HG03139 (cell line): ENCODE results near the gene NOL4L.

Experiments used
- ATAC-seq: cut with Tn5 transposase; IDR thresholded peaks from one replicate; pipeline ENCODE4 v1.9.1; 2021; ENCODE audit not compliant: unreplicated experiment

Gene NOL4L

DNA sequence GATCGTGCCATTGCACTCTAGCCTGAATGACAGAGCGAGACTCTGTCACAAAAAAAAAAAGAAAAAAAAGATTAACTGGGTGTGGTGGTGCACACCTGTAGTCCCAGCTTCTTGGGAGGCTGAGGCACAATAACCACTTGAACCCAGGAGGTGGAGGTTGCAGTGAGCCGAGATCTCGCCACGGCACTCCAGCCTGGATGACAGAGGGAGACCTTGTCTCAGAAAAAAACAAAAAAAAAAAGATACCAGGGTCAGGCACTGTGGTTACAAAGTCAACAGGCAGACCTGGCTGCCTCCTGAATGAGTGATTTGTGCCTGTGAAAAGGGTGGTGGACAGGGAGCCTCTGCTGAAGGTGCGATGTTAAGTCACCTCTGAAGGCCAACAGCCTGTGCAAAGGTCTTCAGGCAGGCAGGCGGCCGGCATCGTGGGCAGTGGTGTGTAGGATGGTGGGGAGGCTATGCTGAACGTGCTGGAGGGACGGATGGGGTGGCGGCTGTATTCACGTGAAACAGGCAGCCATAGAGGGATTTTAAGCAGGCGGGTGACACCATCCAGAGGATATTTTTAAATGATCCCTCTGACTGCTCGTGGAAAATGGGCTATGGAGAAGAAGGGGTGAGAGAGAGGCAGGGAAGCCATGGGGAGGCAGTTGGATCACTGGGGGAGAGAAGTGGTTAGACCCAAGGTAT lies 41.4 kb downstream of the NOL4L start:
- no peak for ATAC-seq

DNA sequence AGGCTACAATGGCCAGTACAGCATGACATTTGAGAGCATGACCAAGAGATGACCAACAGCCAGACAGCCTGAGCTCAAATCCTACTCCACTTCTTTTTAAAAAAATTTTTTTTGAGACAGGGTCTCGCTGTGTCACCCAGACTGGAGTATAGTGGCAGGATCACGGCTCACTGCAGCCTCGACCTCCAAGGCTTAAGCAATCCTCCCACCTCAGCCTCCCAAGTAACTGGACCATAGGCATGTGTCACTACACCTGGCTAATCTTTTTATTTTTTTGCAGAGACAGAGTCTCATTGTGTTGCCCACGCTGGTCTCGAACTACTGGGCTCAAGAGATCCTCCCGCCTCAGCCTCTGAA lies 42.9 kb downstream of the NOL4L start:
- no peak for ATAC-seq

DNA sequence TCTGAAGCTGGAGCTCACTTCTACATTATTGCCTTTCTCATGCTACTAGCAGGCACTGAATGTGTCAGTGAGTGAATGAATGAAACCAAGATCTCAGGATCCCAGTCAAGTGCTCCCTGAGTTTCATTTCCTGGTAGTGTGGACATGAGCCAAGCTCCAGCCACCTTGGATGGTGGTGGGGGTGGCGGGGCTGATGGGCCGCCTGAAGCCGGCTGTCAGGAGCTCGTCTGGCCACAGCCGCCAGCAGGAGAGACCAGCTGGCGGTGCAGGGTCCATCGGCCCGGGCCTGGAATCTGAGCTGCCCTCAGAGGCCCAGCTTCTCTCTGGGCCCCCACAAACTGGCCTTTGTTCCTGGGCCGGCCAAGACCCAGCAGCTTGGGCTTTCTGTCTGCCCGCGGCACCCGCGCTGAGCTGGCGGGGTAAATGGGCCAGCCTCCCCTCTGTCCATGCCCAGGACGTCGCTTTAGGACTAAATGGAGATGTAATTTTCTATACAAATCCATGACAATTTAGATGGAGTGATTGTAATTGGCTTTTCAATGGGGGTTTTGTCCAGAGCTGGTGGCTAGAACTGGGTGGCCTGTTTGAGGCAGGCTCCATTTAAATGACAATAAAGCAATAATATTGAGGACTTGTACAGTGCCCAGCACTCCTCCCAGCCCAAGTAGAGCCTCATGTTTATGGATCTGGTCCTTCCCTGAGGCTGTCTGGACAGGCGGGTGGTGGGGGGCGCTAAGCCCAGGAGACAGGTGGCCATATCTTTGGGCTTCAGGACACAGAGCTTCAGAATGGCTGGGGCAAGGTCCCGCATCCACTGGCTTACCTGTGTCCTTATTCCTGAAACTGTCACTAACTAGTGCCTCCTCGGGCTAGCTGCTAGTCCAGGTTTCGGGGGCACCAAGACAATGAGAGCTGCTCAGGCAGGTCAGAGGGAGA lies 43.5 kb downstream of the NOL4L start:
- no peak for ATAC-seq

DNA sequence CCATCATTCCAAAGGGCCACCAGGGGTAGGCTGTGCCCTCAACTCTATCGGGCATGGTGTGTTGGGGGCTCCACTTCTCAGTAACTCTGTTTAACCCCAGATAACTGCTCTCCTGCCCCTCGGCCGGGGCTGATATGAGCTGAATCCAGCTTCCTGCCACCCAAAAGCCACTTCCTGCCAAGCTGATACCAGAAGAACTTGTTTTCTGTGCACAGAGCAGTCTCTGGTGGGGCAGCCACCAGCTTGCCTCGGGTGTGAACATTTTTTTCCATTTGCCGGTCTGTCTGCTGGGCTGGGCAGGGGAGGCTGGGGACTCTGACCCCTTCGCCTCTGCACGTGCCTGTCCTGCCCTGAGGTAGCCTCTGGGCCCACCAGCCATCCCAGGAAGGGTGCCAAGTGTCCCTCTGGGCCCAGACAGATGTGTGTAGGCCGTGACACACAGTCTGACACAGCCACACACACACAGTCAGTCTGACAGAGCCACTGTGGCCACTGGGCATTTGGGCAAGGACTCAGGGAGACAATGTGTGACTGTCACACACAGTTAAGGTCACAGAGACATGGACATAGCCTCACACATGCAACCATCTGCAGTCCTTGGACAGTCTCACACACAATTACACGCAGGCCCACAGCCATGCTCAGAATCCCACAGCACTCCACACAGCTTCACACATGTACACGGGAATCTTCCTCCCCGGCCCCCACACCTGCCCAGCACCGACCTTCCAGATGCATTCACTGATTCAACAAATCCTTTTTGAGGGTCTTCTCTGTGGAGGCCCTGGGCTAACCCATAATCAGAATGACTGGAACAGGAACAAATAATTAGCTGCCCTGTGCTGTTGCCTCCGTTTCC lies 45.1 kb downstream of the NOL4L start:
- no peak for ATAC-seq

DNA sequence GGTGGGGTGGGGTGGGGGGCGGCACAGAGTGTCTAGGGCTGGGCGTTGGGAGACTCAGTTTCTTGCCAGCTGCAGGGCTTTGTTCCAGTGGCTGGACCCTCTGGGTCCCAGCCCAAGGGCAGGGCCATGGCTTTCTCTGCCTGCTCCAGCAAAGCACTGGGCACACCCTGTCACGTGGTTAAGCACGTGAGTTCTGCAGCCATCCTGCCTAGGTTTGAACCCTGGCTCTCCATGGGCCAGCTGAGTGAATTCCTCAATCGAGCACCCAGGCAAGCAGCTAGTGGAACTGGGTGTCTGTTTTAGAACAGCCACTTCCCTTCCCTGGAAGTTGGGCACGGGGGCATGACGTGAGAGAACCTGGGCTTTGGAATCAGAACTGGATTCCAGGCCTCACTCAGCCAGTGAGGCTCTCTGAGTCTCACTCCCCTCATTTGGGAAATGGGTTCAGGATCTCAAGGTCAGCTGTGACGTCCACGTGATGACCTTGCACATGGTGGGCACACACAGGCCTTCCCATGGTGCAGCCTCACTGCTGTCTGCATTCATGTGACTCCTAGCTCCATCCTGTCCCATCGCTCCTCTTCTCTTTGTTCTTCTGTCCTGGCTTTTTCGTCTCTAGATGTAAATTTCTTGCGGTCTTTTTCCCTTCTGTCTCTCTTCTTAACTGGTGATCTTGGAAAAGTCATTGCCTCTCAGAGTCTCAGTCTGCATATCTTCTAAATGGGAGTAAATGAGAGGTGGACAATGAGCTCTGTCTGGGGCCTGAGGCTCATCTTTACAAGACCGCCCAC lies 45.9 kb downstream of the NOL4L start:
- ATAC-seq = no peak

DNA sequence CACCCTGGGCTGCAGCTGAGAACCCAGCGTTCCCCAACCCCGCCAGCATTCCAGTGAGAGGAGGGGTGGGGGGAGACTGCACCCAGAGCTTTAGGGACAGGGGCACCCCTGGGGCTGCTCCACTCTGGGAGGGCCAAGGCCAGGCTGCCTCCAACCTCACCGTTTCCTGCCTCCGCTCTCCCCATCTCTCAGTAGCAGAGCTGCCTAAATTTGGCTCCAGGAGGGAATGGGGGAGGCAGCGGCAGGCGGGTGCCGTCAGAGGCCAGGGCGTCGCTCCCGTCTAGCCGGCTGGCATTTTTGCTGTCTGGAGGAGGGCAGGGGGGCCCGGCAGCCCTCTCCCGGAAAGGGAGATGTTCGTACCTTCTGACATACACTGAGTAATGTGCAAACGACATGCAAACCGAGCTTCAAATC lies 46.6 kb downstream of the NOL4L start:
- ATAC-seq = no peak

DNA sequence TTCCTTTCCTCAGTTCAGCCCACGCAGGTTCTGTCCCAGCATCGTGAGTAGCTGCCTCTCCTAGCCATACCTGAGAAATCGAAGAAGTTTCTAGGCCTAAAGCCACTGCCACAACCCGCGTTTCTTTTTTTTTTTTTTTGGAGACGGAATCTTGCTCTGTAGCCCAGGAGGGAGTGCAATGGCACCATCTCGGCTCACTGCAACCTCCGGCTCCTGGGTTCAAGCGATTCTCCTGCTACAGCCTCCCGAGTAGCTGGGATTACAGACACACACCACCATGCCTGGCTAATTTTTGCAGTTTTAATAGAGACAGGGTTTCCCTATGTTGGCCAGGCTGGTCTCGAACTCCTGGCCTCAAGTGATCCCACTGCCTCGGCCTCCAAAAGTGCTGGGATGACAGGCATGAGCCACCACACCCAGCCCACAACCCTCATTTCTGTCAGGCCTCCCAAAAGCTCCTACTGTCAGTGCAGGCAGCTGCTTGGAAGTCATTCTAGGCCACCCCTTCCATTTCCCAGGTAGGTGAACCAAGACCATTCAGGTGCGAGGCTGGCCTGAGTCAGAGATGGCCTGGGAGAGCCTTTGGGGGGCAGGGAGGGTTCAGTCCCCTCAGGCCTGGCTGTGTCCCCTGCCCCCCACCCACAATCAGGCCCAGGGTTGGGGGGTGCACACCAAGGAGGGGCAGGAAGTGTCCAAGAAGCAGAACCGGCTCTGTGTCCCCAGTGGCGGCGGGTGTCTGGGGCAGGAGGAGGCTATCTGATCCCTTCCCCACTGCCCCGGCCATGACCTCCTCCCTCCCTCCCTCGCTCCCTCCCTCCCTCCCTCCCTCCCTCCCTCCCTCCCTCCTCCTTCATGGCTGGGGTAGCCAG lies 47.2 kb downstream of the NOL4L start:
- ATAC-seq = no peak

DNA sequence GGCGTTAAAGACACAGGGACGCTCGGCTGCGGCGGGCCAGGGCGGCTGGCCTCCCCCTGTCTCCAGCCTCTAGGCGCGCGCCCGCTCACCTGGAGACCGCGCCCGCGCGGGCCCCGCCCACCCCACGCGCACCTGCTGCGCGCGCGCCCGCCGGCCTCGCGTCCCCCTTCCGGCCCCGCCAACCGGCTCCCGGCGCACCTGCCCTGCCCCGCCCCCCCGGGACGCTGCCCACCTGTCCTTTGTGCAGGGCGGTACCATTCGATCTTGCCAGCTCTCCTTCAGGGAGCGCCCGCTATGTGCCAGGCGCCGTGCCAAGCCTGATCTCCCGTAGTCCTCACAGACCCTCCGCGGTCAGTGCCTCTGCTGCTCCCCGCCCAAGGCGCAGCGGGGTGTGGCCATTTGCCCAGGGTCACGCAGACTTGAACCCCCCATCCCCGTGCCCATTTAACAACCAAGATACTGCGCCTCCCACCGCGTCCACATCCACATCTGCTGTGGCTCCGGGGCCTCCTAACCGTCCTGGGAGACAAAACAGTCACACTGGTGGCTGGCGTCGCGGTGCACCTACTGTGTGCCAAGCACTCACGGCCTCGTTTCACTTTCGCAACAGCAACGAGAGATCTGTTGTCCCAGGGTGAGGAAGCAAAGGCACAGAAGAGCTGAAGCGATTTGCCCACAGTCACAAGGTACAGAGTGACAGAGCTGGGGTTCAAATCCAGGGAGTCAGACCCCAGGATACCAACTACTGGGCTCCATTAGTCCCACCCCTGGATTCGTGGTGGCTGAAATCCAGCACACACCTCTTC lies 48.1 kb downstream of the NOL4L start:
- peak; percentile 11 for ATAC-seq

DNA sequence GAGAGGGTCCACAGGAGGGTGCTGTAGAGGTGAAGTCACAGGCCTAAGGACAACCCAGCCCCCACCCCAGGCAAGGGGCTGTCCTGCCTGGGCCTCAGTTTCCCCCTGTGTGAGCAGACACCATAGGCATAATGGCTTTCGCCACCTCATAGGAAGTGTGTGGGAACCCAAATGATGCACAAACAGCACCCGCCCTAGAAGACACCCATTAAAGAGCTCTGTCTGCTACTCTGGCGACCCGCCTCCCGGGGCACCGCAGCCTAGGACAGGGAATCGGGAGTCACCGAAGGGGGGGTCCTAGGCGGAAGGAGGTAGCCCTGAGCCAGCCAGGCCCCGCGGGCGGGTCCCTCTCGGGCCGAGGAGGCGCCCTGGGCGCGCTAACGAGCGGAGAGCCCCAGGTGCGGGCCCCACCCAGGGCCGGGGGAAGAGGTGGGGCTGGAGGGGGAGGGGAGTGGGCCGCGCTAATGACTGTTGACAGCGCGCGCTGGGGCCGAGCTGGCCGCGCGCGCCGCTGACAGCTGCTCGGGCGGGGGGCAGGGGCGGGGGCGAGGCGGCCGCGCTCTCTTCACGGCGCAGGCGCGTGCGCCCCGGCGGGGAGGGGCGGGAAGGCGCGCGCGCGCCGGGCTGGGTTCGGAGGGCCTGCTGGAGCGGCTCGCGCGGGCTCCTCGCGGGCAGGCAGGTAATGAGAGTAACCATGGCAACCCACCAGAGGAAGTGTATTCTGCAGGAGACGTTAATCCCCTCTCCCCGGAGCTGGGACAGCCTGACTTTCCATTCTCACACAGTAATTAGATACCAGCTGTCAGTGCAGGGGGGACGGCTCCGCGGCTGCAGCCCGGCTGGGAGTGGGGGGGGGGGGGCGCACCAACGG lies 48.9 kb downstream of the NOL4L start:
- ATAC-seq = peak; percentile 38

DNA sequence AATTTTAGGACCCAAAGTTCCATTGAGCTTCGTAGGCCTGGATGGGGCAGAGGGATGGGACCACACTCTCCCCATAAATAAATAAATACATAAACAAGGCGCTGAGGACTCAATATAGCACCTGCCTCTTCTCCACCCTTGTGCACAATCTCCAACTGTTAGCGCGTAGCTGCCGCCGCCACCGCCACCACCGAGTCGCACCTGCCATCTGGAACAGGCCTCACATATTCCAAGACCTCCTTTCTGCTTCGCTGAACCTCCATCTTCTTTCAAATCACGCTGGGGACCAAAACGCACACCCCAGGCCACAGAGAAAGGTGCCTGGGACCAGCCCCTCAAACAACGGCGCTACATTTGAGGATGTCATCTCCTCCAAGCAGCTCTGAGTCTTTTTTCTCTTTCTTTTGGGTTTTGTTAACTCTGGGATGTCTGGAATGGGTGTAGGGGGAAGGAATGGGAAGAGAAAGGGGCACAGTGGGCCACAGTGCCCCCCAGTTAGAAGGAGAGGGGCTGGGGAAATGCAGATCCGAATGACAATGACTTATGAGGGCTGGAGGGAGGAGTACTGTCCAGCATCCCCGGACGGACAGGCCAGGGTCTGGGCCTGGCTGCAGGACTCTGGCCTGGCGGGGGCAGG lies 49.7 kb downstream of the NOL4L start:
- ATAC-seq = no peak

DNA sequence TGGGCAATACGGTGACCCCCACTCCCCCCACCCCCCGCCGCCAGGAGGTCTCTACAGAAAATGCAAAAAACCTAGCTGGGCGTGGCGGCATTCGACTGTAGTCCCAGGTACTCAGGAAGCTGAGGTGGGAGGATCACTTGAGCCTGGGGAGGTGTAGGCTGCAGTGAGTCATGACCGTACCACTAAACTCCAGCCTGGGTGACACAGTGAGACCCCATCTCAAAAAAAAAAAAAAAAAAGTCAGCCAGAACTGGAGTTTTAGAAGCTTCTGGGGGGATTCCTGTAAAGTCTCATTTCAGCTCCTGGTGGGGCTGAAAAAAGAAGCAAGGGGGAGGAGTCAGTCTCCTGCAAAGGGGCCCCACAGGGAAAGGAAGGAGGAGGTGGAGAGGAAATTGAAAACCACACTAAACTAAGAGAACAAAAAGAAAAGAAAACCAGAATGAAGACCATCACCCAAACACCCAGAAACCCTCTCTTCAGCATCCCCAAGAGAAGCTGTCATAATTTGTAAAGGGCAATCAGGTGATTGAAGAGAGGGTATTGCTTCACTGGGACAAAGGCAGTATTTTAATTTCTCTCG lies 50.4 kb downstream of the NOL4L start:
- ATAC-seq = no peak

DNA sequence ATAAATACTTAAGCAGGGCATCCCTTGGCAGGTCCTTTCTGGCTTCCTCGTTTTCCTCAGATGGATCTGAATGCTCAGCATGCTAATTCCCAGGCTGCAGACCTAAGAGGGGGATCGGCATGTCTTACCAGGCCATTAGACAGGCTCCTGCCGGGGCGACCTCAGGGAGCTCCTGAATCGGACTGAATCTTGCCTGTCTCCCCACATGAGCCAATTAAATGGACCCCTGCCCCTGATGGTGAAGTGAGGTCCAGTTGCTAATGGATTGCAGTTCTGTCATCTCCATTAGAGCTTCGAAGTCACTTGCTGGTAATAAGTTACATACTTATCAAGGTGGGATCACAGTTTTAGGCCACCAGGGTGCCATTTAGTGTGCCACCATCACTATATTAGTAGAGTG lies 51.4 kb downstream of the NOL4L start:
- no peak for ATAC-seq

DNA sequence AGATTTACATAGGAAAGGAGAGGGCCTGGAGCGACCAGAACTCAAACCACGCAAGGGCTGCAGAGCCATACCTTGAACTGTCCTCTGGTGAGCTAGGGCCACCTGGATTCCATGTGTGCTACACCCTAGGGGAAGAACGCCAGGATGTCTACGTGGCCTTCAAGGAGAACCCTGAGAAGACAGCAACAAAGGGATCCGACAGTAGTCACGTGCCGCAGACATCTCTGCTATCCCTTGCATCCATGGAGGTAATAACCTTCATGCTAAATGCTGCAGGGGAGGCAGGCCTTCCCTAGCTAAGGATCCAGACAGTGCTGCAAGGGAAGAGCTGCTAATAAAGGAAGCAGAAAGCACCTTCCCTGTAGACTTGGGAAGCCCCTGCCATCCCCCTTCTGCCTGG lies 52.9 kb downstream of the NOL4L start:
- no peak for ATAC-seq

DNA sequence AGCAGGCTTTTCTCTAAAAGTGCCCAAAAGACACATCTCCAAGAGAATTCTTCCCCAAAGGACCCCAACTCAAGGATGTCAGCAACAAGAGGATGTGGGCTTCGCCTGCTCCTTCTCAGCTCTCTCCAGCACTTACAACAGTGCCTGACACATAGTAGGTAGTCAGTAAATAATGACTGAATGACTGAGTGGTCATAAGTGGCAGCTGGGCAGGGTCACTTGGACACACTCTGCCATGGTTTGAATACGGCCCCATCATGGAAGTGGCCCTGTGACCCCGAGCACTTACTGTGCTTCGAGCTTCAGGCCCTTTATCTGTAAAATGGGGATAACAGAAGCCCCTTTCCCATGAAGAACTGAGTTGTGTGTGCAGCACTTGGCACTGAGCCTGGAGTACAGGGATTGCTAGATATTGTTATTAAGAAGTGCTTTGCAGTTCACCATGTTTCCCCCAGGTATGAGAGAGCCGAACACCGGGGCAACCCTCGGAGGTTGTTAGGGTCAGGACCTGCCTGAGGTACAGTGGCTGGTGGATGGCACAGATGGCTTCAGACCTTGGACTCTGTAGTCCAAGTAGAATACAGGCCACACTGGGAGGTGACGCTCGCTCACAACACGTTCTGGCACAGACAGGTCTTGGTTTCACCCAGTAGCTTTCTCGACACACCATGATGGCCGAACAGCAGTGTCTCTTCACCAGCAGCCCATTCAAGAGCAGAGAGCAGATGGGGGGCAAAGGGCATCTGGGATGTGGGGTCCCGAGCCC lies 56.0 kb downstream of the NOL4L start:
- ATAC-seq = no peak

DNA sequence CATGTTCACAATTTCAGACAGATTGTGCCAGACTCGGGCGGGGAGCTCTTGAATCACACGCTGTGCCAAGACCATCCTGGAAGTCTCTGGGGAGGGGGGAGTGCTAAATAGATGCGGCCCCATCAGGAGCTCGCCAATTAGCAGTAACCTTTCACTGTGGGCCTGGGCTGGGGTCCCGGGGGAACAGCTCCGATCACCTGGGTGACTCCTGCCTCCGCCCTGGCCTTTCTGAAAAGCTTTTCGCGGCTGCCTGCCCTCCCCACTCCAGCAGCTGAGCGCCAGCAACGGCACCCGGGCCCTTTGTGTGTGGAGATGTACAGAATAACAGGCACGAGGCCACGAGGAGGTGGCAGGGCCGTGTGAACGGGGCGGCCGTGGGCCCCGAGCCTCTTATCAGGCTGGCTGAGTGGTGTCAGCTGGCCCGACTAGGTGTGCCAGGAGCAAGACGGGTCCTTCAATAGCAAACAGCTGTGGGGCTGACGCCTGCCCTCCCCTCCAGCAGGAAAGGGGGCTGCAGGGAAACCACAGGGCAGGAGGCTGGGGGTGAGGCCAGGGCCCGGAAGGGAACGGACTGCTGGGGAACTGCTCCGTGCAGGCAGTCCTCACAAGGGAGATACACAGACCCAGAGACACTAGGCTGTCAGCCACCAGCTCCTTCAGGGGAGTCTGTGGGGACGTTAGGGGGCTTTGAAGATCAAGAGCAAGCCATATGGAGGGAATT lies 56.8 kb downstream of the NOL4L start:
- no peak for ATAC-seq
